ENCODE results near the gene SULT2B1. TPM values are rescaled to one million over a fixed set of nuclear protein-coding genes. Genes with fewer than 3 reads are reported as not detected.

The SULT2B1 gene
- polyA plus RNA-seq, 2 of the 4 experiments (the other 2 are of a cell fraction) = 22.2 to 34.3 TPM

- TF ChIP-seq USF2 (IDR thresholded peaks at IDR 0.05) = no peak
- TF ChIP-seq ELK1 (IDR thresholded peaks at IDR 0.05; ENCODE audit: low read depth, low read length) = no peak
- TF ChIP-seq CBX2 (IDR thresholded peaks at IDR 0.05; ENCODE audit: borderline replicate concordance, low read depth) = no peak
- TF ChIP-seq SREBF2 (IDR thresholded peaks at IDR 0.05) = no peak
- no peak for TF ChIP-seq KDM5A (IDR thresholded peaks at IDR 0.05)
- no peak for TF ChIP-seq JUNB (IDR thresholded peaks at IDR 0.05)
- peak; percentile 98 for TF ChIP-seq HDAC2 (IDR thresholded peaks at IDR 0.05)
- no peak for TF ChIP-seq EHMT2 (IDR thresholded peaks at IDR 0.05; ENCODE audit: low read depth)
- no peak for TF ChIP-seq BCL3 (IDR thresholded peaks at IDR 0.05)
- no peak for TF ChIP-seq CHD2 (IDR thresholded peaks at IDR 0.05; ENCODE audit: low read length, partially characterized antibody)
- TF ChIP-seq BHLHE40 (IDR thresholded peaks at IDR 0.05; ENCODE audit: low read depth, low read length) = no peak
- peak in 1 of 2 experiments; percentile 31; a peak in 1 of 5 replicates for TF ChIP-seq EP300 (IDR thresholded peaks at IDR 0.05)
- TF ChIP-seq TP53 (CRISPR knock-in tag; IDR thresholded peaks at IDR 0.05) = 0 out of 2 replicates have a peak, but pooled peaks have one; percentile 25
- TF ChIP-seq E2F6 (IDR thresholded peaks at IDR 0.05; ENCODE audit: borderline replicate concordance, low read depth) = peak; percentile 69
- TF ChIP-seq NPAS2 (CRISPR knock-in tag; IDR thresholded peaks at IDR 0.05; ENCODE audit: borderline replicate concordance) = no peak
- no peak for TF ChIP-seq ZSCAN20 (CRISPR knock-in tag; IDR thresholded peaks at IDR 0.05)
- TF ChIP-seq PBX3 (IDR thresholded peaks at IDR 0.05) = peak; percentile 62; the same call in 1 of the 2 replicates
- peak; percentile 97 for TF ChIP-seq SMC3 (IDR thresholded peaks at IDR 0.05)
- TF ChIP-seq FOSL2 (IDR thresholded peaks at IDR 0.05) = no peak
- TF ChIP-seq FOSL2 (CRISPR knock-in tag; IDR thresholded peaks at IDR 0.05) = peak; percentile 66
- no peak for TF ChIP-seq EHF (CRISPR knock-in tag; IDR thresholded peaks at IDR 0.05)
- no peak for TF ChIP-seq RNF2 (IDR thresholded peaks at IDR 0.05; ENCODE audit: borderline replicate concordance, low read depth)
- peak; percentile 38; the same call in 1 of the 2 replicates for TF ChIP-seq GATA3 (IDR thresholded peaks at IDR 0.05; ENCODE audit: borderline replicate concordance)
- TF ChIP-seq ZNF302 (CRISPR knock-in tag; IDR thresholded peaks at IDR 0.05) = 0 out of 2 replicates have a peak, but pooled peaks have one; percentile 19
- TF ChIP-seq PHF8 (IDR thresholded peaks at IDR 0.05; ENCODE audit: borderline replicate concordance, low read depth) = peak; percentile 18; the same call in 1 of the 2 replicates
- TF ChIP-seq FOXS1 (CRISPR knock-in tag; IDR thresholded peaks at IDR 0.05) = no peak
- peak; percentile 78 to 87 for TF ChIP-seq RAD21 (conservative IDR thresholded peaks at IDR 0.05 in 1 of 2, IDR thresholded peaks at IDR 0.05 in 1 of 2)
- TF ChIP-seq JUN (IDR thresholded peaks at IDR 0.05) = peak; percentile 30 to 32; a peak in 1 of 5 replicates
- no peak for TF ChIP-seq HES2 (IDR thresholded peaks at IDR 0.05)
- TF ChIP-seq POLR2AphosphoS2 (conservative IDR thresholded peaks at IDR 0.05; ENCODE audit: low read length) = no peak
- no peak for TF ChIP-seq NFE2L2 (conservative IDR thresholded peaks at IDR 0.05; ENCODE audit: low read length)
Measured at GRCh38 chr19:48588670-48589401, 36.9 kb downstream of the SULT2B1 start (continued).

Data from A549 (cell line).